B cell (primary cell): ENCODE measurements around the gene ARPC3. TPM values are rescaled to one million over a fixed set of nuclear protein-coding genes. Genes with fewer than 3 reads are reported as not detected.
"Not testable (repeated sequence)": the region's sequence is repeated elsewhere in the genome, so short reads cannot be mapped to it uniquely, and the experiment has no call there.

Experiments
- ATAC-seq: fragments of 200-7000 bp; cut with Tn5 transposase; one replicate; pipeline ENCODE4 v1.10.0; 2021; ENCODE audit warnings: low read depth, mild to moderate bottlenecking, moderate number of reproducible peaks, moderate library complexity
- CTCF ChIA-PET: fragments of 350-600 bp; sonication (Branson Sonifier 250); formaldehyde crosslinking; loops from one replicate; lab custom pipeline; 2021; ENCODE audit warnings: antibody characterized with exemption, inconsistent platforms; lab: Charles Lee
- POLR2A ChIA-PET: fragments of 350-600 bp; sonication (Branson Sonifier 250); formaldehyde crosslinking; loops from one replicate; lab custom pipeline; 2021; ENCODE audit warnings: antibody characterized with exemption; lab: Charles Lee
- DNase-seq: peaks from one replicate; pipeline ENCODE4 v3.0.0; 2013
- H2AFZ ChIP-seq: 2 replicates; pipeline ENCODE4 v1.6.1; 2012; ENCODE audit warnings: mild to moderate bottlenecking, low read depth, low read length; ENCODE audit not compliant: insufficient read depth, poor library complexity, severe bottlenecking
- H3K27ac ChIP-seq, 2 donors: 1 replicate in 1 of 2; 2 replicates in 1 of 2; pipeline ENCODE4 v1.5.1; 2012 to 2013; ENCODE audit warnings: low read length in 2 of 2, mild to moderate bottlenecking in 2 of 2, moderate library complexity in 1 of 2
- H3K27me3 ChIP-seq, 4 experiments: fragments of 200-600 bp in 1 of 4; sonication (generic) in 1 of 4; replicated peaks in 1 of 4; 1 replicate in 2 of 4; 2 replicates in 2 of 4; pipeline versions ENCODE4 v1.6.1 to v1.7.0; 2013 to 2016; ENCODE audit warnings: low read length in 3 of 4, mild to moderate bottlenecking in 2 of 4, mixed read lengths in 1 of 4, moderate library complexity in 1 of 4; ENCODE audit not compliant: insufficient read depth in 4 of 4, control insufficient read depth in 3 of 4; ENCODE audit errors: control extremely low read depth in 1 of 4
- H3K36me3 ChIP-seq, 2 experiments: replicated peaks in 1 of 2; 1 replicate in 1 of 2; 2 replicates in 1 of 2; pipeline versions ENCODE4 v1.6.1 to v1.7.1; 2013; ENCODE audit warnings: low read length in 1 of 2; ENCODE audit not compliant: insufficient read depth in 2 of 2, control insufficient read depth in 1 of 2; ENCODE audit errors: control extremely low read depth in 1 of 2, extremely low read depth in 1 of 2
- H3K4me1 ChIP-seq, 2 donors: fragments of 200-600 bp in 1 of 2; sonication (generic) in 1 of 2; 1 replicate in 1 of 2; 2 replicates in 1 of 2; pipeline versions ENCODE4 v1.5.1 to v1.6.1; 2013 to 2017; ENCODE audit warnings: low read length in 2 of 2; ENCODE audit not compliant: control insufficient read depth in 2 of 2, insufficient read depth in 2 of 2
- H3K4me2 ChIP-seq: replicated peaks from 2 replicates; pipeline ENCODE3; 2012; ENCODE audit warnings: mild to moderate bottlenecking, low read depth, low read length; ENCODE audit not compliant: poor library complexity, severe bottlenecking
- H3K4me3 ChIP-seq, 5 experiments: fragments of 200-600 bp in 1 of 5; sonication (generic) in 1 of 5; 1 replicate in 3 of 5; 2 replicates in 2 of 5; pipeline versions ENCODE4 v1.5.1 to v1.7.0; 2011 to 2016; ENCODE audit warnings: low read length in 4 of 5, mild to moderate bottlenecking in 4 of 5, low read depth in 2 of 5, control low read depth in 1 of 5, moderate library complexity in 1 of 5; ENCODE audit not compliant: insufficient read depth in 1 of 5; ENCODE audit errors: control extremely low read depth in 1 of 5, extremely low read depth in 1 of 5
- H3K79me2 ChIP-seq: fragments of 200-600 bp; sonication (generic); one replicate; pipeline ENCODE4 v1.6.0; 2016; ENCODE audit warnings: low read length; ENCODE audit not compliant: control insufficient read depth, insufficient read depth
- H3K9ac ChIP-seq: fragments of 200-600 bp; sonication (generic); 2 replicates; pipeline ENCODE4 v1.6.1; 2017; ENCODE audit warnings: mild to moderate bottlenecking, low read length, moderate library complexity
- H3K9me3 ChIP-seq, 3 donors: one replicate each; pipeline versions ENCODE4 v1.6.1 to v1.7.1; 2013; ENCODE audit warnings: low read length in 2 of 3; ENCODE audit not compliant: control insufficient read depth in 2 of 3, insufficient read depth in 1 of 3; ENCODE audit errors: control extremely low read depth in 1 of 3
- H4K20me1 ChIP-seq: 2 replicates; pipeline ENCODE4 v1.6.0; 2012; ENCODE audit warnings: mild to moderate bottlenecking, low read length; ENCODE audit not compliant: insufficient read depth, control insufficient read depth, poor library complexity, severe bottlenecking
- H3K27ac Mint-ChIP-seq: one replicate; pipeline ENCODE4 v1.8.0; 2021; ENCODE audit warnings: mixed read lengths
- H3K27me3 Mint-ChIP-seq: one replicate; pipeline ENCODE4 v1.8.0; 2021; ENCODE audit warnings: mixed read lengths
- H3K4me1 Mint-ChIP-seq: one replicate; pipeline ENCODE4 v1.8.0; 2021; ENCODE audit warnings: mixed read lengths
- H3K4me3 Mint-ChIP-seq: one replicate; pipeline ENCODE4 v1.8.0; 2021; ENCODE audit warnings: mixed read lengths
- H3K9me3 Mint-ChIP-seq: one replicate; pipeline ENCODE4 v1.8.0; 2022; ENCODE audit warnings: mixed read lengths; ENCODE audit not compliant: insufficient read depth
- CTCF ChIP-seq: fragments of 200-600 bp; IDR thresholded peaks from one replicate; pipeline ENCODE4 v1.8.0; 2022; ENCODE audit warnings: antibody characterized with exemption, mild to moderate bottlenecking
- EZH2 ChIP-seq: IDR thresholded peaks from 2 replicates; pipeline ENCODE4 v1.6.1; 2012; ENCODE audit warnings: borderline replicate concordance, low read depth, mild to moderate bottlenecking, moderate library complexity, low read length; ENCODE audit not compliant: insufficient read depth, poor library complexity, severe bottlenecking
- WGBS: methylation state at CpG from one replicate; pipeline ENCODE4 v1.1.5; 2013; ENCODE audit warnings: missing lambda C conversion rate; ENCODE audit not compliant: insufficient coverage; 5-methylcytosine and 5-hydroxymethylcytosine counted together
- intact Hi-C: fragments of 100-400 bp; cut with micrococcal nuclease; formaldehyde crosslinking; loops from one replicate; pipeline ENCODE4 v1.10.0; 2022
- polyA plus RNA-seq: library from polyadenylated mRNA; depleted of rRNA; stranded (reverse); fragments of >200 nt; gene quantifications from 2 replicates; pipeline ENCODE4 v1.2.3, GENCODE V29; 2012
- total RNA-seq, 2 donors: library from RNA; stranded (reverse); fragments of 120-200 nt in 1 of 2; gene quantifications; 1 replicate in 1 of 2; 2 replicates in 1 of 2; pipeline versions ENCODE4 v1.2.3 to v1.2.4, GENCODE V29; 2013 to 2022

ARPC3 gene
- total and polyA plus RNA-seq, 2 donors (not counting 1 experiment from before 2014, with no cell fraction given): 197 to 360 TPM

DNA sequence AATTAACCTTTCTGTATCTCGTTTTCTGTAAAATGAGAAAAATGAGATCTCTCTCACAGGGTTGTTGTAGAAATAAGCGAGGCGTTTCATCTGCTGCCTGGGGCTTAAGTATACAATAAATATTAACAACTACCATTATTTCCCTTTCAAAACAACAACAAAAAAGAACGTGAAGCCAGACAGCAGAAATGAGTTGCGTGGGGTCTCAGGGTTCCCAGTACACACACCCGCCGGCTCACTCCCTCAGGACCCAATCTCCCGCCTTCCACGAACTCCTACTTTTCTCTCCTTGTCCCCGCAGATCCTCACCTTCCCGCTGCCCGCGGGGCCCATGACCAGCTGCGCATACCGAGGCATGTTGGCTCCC, 17.7 kb upstream of the ARPC3 start:
- peaks cover 5% of the 10 kb centered on the region for H4K20me1 ChIP-seq
- H3K4me2 ChIP-seq: peak overlapping the region; percentile 100
- H3K4me1 Mint-ChIP-seq: peaks cover 42% of the 10 kb centered on the region
- H3K27ac Mint-ChIP-seq: peak overlapping the region; percentile 98
- DNase-seq (no peak), ATAC-seq (no peak)
- H3K9ac ChIP-seq: peak overlapping the region; percentile 97
- 0% methylated on average over 12 of the region's 15 CpGs for WGBS
- H2AFZ ChIP-seq: peak overlapping the region; percentile 100
- H3K79me2 ChIP-seq: peaks cover 87% of the 10 kb centered on the region
- H3K4me1 ChIP-seq: peaks cover 22 to 24% of the 10 kb centered on the region in 2 donors
- no peaks in the 10 kb centered on the region for H3K27me3 ChIP-seq
- TF ChIP-seq EZH2 (no peak), CTCF (no peak)
- no peaks in the 10 kb centered on the region for H3K9me3 ChIP-seq
- no peaks in the 10 kb centered on the region for H3K27me3 Mint-ChIP-seq
- intact Hi-C loops: loop anchor here (1.0 kb wide), 7 partner anchors 11 to 420 kb away; partner anchors contain the start of genes ARPC3, RAD9B and VPS29
- ChIA-PET POLR2A (interaction anchor here (0.6 to 2.7 kb wide), 11 partner anchors 11 to 134 kb away, joined by 3 to 45 read pairs (median 6); partner anchors contain the start of genes ARPC3, RAD9B and VPS29), CTCF (interaction anchor here (0.8 to 8.4 kb wide), 20 partner anchors 9 to 444 kb away, joined by 3 to 174 read pairs (median 8); partner anchors contain the start of genes ARPC3, RAD9B, TCTN1 and VPS29)
- H3K9me3 Mint-ChIP-seq: no peaks in the 10 kb centered on the region
- peak overlapping the region; percentile 100 for H3K4me3 Mint-ChIP-seq
- peaks cover 0 to 18% of the 10 kb centered on the region in 2 experiments for H3K36me3 ChIP-seq
- H3K27ac ChIP-seq: peak overlapping the region; percentile 13 to 79
- peak overlapping the region; percentile 72 to 100 (median 95) for H3K4me3 ChIP-seq

GRCh38 chr12:110466791-110467190, 16.7 kb upstream of the ARPC3 start:
- TF ChIP-seq EZH2 (no peak), CTCF (no peak)
- peak overlapping the region; percentile 44 for H3K4me3 Mint-ChIP-seq
- Histone ChIP-seq H2AFZ (no peak overlapping the region), H4K20me1 (peaks cover 5% of the 10 kb centered on the region), H3K4me2 (peak overlapping the region; percentile 100), H3K27me3 (no peaks in the 10 kb centered on the region), H3K9ac (no peak overlapping the region), H3K27ac (peak overlapping the region in 1 of 2 donors; percentile 11), H3K9me3 (no peaks in the 10 kb centered on the region), H3K4me1 (peaks cover 22 to 24% of the 10 kb centered on the region in 2 donors), H3K36me3 (peaks cover 1 to 18% of the 10 kb centered on the region in 2 experiments), H3K4me3 (no peak overlapping the region), H3K79me2 (peaks cover 86% of the 10 kb centered on the region)
- intact Hi-C loops: no loop called here
- ChIA-PET CTCF (interaction anchor here (6.2 to 8.4 kb wide), 2 partner anchors 13 to 135 kb away, joined by 80 to 174 read pairs; partner anchors contain the start of gene ARPC3), POLR2A (interaction anchor here (0.9 kb wide), 1 partner anchor 17 kb away, joined by 4 read pairs; the partner anchor contains the start of gene ARPC3)
- no peaks in the 10 kb centered on the region for H3K27me3 Mint-ChIP-seq
- peak overlapping the region; percentile 53 for H3K27ac Mint-ChIP-seq
- ATAC-seq (no peak), DNase-seq (no peak)
- WGBS: 78% methylated on average over 4 of the region's 5 CpGs
- no peaks in the 10 kb centered on the region for H3K9me3 Mint-ChIP-seq
- peaks cover 42% of the 10 kb centered on the region for H3K4me1 Mint-ChIP-seq

DNA sequence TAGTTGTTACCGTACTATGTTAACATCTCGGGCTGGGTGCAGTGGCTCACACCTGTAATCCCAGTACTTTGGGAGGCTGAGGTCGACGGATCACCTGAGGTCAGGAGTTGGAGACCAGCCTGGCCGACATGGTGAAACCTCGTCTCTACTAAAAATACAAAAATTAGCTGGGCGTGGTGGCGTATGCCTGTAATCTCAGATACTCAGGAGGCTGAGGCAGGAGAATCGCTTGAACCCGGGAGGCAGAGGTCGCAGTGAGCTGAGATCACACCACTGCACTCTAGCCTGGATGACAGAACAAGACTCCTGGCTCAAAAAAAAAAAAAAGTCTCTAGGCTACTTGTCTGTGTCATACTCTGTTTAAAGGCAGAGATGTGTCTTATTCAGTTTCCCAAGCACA, 15.6 kb upstream of the ARPC3 start:
- whole genome bisulfite sequencing: 93% methylated on average over 7 of the region's 11 CpGs
- H3K27ac Mint-ChIP-seq, H3K9me3 ChIP-seq, H3K4me3 Mint-ChIP-seq, H3K9ac ChIP-seq, H3K4me2 ChIP-seq, intact Hi-C loops, H3K27me3 ChIP-seq, H3K27me3 Mint-ChIP-seq, H3K27ac ChIP-seq, H4K20me1 ChIP-seq, H3K9me3 Mint-ChIP-seq, H3K4me3 ChIP-seq, DNase-seq, H2AFZ ChIP-seq, ATAC-seq: not testable (repeated sequence)
- CTCF ChIA-PET: interaction anchor here (0.7 to 8.4 kb wide), 4 partner anchors 12 to 1349 kb away, joined by 3 to 174 read pairs (median 42); partner anchors contain the start of gene ARPC3
- Histone ChIP-seq H3K36me3 (peaks cover 1 to 24% of the 10 kb centered on the region in 2 experiments), H3K79me2 (peaks cover 85% of the 10 kb centered on the region), H3K4me1 (peaks cover 22 to 24% of the 10 kb centered on the region in 2 donors)
- peaks cover 40% of the 10 kb centered on the region for H3K4me1 Mint-ChIP-seq
- POLR2A ChIA-PET: interaction anchor here (0.6 to 0.9 kb wide), 3 partner anchors 16 to 776 kb away, joined by 4 read pairs; partner anchors contain the start of gene ARPC3
